ENCODE measurements around the gene EIF2B5.

GRCh38 chr3:184186902-184187207, 51.7 kb downstream of the EIF2B5 start:
- TF ChIP-seq, protein P1, sequence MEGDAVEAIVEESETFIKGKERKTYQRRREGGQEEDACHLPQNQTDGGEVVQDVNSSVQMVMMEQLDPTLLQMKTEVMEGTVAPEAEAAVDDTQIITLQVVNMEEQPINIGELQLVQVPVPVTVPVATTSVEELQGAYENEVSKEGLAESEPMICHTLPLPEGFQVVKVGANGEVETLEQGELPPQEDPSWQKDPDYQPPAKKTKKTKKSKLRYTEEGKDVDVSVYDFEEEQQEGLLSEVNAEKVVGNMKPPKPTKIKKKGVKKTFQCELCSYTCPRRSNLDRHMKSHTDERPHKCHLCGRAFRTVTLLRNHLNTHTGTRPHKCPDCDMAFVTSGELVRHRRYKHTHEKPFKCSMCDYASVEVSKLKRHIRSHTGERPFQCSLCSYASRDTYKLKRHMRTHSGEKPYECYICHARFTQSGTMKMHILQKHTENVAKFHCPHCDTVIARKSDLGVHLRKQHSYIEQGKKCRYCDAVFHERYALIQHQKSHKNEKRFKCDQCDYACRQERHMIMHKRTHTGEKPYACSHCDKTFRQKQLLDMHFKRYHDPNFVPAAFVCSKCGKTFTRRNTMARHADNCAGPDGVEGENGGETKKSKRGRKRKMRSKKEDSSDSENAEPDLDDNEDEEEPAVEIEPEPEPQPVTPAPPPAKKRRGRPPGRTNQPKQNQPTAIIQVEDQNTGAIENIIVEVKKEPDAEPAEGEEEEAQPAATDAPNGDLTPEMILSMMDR (IDR thresholded peaks at IDR 0.05), result no peak
- TF ChIP-seq EZH2 (IDR thresholded peaks at IDR 0.05; ENCODE audit: borderline replicate concordance, insufficient read depth, low read depth, low read length, poor library complexity, severe bottlenecking), result no peak

Measured in B cell (primary cell).